ENCODE measurements around the gene ANAPC5.

The ANAPC5 gene

GRCh38 chr12:121259074-121259473 is 93.1 kb downstream of the ANAPC5 start:
- in situ Hi-C loops (cut with MboI; ENCODE audit: low sequenced_read_pairs, unreplicated experiment), result no loop called here
- no peak for TF ChIP-seq CTCF (IDR thresholded peaks at IDR 0.05; ENCODE audit: borderline replicate concordance, control extremely low read depth, extremely low read depth, insufficient read depth, missing control alignments)
- no peak for DNase-seq (ENCODE audit: low spot score)

All from GM13976 (cell line).